Left lung (tissue), 10 donors: Measurements from ENCODE around the gene COPS6. TPM values are rescaled to one million over a fixed set of nuclear protein-coding genes. Genes with fewer than 3 reads are reported as not detected.

Source experiments
- ATAC-seq: fragments of 200-7000 bp; cut with Tn5 transposase; one replicate; pipeline ENCODE4 v1.9.1; 2020; ENCODE audit warnings: moderate library complexity
- DNase-seq, 4 donors: peaks; one replicate each; pipeline ENCODE4 v3.0.0-alpha.2; 2013 to 2020
- H3K27ac ChIP-seq, 2 donors: fragments of 200-600 bp; sonication (generic) in 1 of 2; one replicate each; pipeline versions ENCODE4 v1.5.0 to v1.8.0; 2020 to 2021
- H3K27me3 ChIP-seq, 2 donors: fragments of 200-600 bp; sonication (generic) in 1 of 2; one replicate each; pipeline versions ENCODE4 v1.5.0 to v1.8.0; 2020 to 2021
- H3K36me3 ChIP-seq, 2 donors: fragments of 200-600 bp; sonication (generic) in 1 of 2; one replicate each; pipeline versions ENCODE4 v1.5.0 to v1.8.0; 2020 to 2021
- H3K4me1 ChIP-seq, 2 donors: fragments of 200-600 bp; one replicate each; pipeline ENCODE4 v1.8.0; 2021
- H3K4me3 ChIP-seq, 2 donors: fragments of 200-600 bp; sonication (generic) in 1 of 2; one replicate each; pipeline versions ENCODE4 v1.5.0 to v1.8.0; 2020 to 2021; ENCODE audit warnings: mild to moderate bottlenecking in 1 of 2
- H3K9me3 ChIP-seq, 2 donors: fragments of 200-600 bp; sonication (generic) in 1 of 2; one replicate each; pipeline versions ENCODE4 v1.5.0 to v1.8.0; 2020 to 2021
- intact Hi-C, 2 donors: fragments of 100-400 bp; cut with DNase I; formaldehyde crosslinking; loops; one replicate each; pipeline versions ENCODE4 v1.11.2 to v1.14.2; 2022
- polyA plus RNA-seq, 6 donors: library from polyadenylated mRNA; unstranded; fragments of 120-200 nt; gene quantifications; one replicate each; pipeline ENCODE4 v1.2.1, GENCODE V29; 2013; ENCODE audit not compliant: insufficient read length in 6 of 6
- total RNA-seq, 2 donors: library from RNA; stranded (reverse); fragmentation: NEBNext Ultra II Directional; extraction: Animal tissue kit (Norgen Biotek cat#: 25700); gene quantifications; one replicate each; pipeline ENCODE4 v1.2.1, GENCODE V29; 2021
- TF ChIP-seq, protein P1 (sequence below), 2 donors: fragments of 200-600 bp; sonication (generic) in 1 of 2; IDR thresholded peaks; one replicate each; pipeline versions ENCODE4 v1.5.0 to v1.8.0; 2021; ENCODE audit warnings: antibody characterized with exemption in 2 of 2
- donor health status: DM: no; HTN: yes; CAD: no.
- donor health status: DM: no; HTN: no; CAD: no.

Gene COPS6
- total and polyA plus RNA-seq, 8 donors: 74.2 to 139 (median 114) TPM

GRCh38 chr7:100090527-100091410 lies 2.0 kb downstream of the COPS6 start:
- no peaks in the 10 kb centered on the region for H3K9me3 ChIP-seq
- TF ChIP-seq, protein P1, sequence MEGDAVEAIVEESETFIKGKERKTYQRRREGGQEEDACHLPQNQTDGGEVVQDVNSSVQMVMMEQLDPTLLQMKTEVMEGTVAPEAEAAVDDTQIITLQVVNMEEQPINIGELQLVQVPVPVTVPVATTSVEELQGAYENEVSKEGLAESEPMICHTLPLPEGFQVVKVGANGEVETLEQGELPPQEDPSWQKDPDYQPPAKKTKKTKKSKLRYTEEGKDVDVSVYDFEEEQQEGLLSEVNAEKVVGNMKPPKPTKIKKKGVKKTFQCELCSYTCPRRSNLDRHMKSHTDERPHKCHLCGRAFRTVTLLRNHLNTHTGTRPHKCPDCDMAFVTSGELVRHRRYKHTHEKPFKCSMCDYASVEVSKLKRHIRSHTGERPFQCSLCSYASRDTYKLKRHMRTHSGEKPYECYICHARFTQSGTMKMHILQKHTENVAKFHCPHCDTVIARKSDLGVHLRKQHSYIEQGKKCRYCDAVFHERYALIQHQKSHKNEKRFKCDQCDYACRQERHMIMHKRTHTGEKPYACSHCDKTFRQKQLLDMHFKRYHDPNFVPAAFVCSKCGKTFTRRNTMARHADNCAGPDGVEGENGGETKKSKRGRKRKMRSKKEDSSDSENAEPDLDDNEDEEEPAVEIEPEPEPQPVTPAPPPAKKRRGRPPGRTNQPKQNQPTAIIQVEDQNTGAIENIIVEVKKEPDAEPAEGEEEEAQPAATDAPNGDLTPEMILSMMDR (IDR thresholded peaks at IDR 0.05): no peak
- H3K4me1 ChIP-seq: peaks cover 0 to 32% of the 10 kb centered on the region in 2 donors
- no peak overlapping the region for H3K4me3 ChIP-seq
- peaks cover 9 to 56% of the 10 kb centered on the region in 2 donors for H3K36me3 ChIP-seq
- ATAC-seq: no peak
- H3K27ac ChIP-seq: no peak overlapping the region
- DNase-seq: no peak
- intact Hi-C loops: no loop called here
- H3K27me3 ChIP-seq: no peaks in the 10 kb centered on the region

DNA sequence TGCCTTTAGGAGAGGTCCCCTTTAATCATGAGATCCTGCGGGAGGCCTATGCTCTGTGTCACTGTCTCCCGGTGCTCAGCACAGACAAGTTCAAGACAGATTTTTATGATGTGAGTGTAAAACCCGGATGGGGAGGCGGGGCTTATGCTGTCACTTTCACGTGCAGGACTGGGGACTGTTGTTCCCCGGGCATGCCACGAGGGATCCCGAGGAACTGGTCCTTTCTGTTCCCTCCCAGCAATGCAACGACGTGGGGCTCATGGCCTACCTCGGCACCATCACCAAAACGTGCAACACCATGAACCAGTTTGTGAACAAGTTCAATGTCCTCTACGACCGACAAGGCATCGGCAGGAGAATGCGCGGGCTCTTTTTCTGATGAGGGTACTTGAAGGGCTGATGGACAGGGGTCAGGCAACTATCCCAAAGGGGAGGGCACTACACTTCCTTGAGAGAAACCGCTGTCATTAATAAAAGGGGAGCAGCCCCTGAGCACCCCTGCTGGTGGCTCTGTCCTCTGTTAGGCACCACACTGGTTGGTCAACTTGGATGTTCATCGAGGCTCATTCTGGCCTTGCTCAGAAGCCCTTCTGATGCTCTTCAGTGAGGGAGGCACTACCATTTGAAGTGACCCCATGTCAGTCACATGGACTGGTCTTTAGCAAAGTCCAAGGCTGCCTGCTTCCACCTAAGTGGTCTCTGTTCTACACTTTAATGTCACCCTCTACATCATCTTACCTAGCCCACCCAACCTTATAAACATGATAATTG lies 2.8 kb downstream of the COPS6 start:
- no peak for ATAC-seq
- Histone ChIP-seq H3K9me3 (no peaks in the 10 kb centered on the region), H3K36me3 (peaks cover 11 to 64% of the 10 kb centered on the region in 2 donors), H3K27me3 (no peaks in the 10 kb centered on the region), H3K4me3 (no peak overlapping the region), H3K27ac (no peak overlapping the region), H3K4me1 (peaks cover 0 to 32% of the 10 kb centered on the region in 2 donors)
- DNase-seq: no peak
- intact Hi-C loops: no loop called here
- TF ChIP-seq, protein P1 (IDR thresholded peaks at IDR 0.05): no peak

- H3K4me3 ChIP-seq: no peak overlapping the region
- TF ChIP-seq, protein P1 (IDR thresholded peaks at IDR 0.05): no peak
- DNase-seq (no peak), ATAC-seq (no peak)
- H3K27ac ChIP-seq: no peak overlapping the region
- intact Hi-C loops: no loop called here
- H3K36me3 ChIP-seq: peaks cover 11 to 78% of the 10 kb centered on the region in 2 donors
- H3K4me1 ChIP-seq: peaks cover 0 to 34% of the 10 kb centered on the region in 2 donors
- no peaks in the 10 kb centered on the region for H3K9me3 ChIP-seq
- no peaks in the 10 kb centered on the region for H3K27me3 ChIP-seq
Observed at GRCh38 chr7:100093054-100093453, 4.3 kb downstream of the COPS6 start.

- ATAC-seq (no peak), DNase-seq (no peak)
- Histone ChIP-seq H3K36me3 (peaks cover 11 to 83% of the 10 kb centered on the region in 2 donors), H3K4me1 (peaks cover under 1 to 33% of the 10 kb centered on the region in 2 donors), H3K9me3 (no peaks in the 10 kb centered on the region), H3K27me3 (no peaks in the 10 kb centered on the region), H3K27ac (no peak overlapping the region), H3K4me3 (no peak overlapping the region)
- intact Hi-C loops: no loop called here
- TF ChIP-seq, protein P1 (IDR thresholded peaks at IDR 0.05): no peak
Observed at GRCh38 chr7:100093498-100093897, 4.7 kb downstream of the COPS6 start.
